GM13977 (cell line): Measurements from ENCODE around the gene FAM222B.
A peak's percentile ranks its signal among the peaks of the same experiment; 100 is the strongest.

Experiments
- DNase-seq: peaks from one replicate; pipeline ENCODE4 v3.0.0; 2012; ENCODE audit warnings: low spot score
- in situ Hi-C: fragments of 300-500 bp; cut with MboI; formaldehyde crosslinking; loops from one replicate; pipeline ENCODE4 v1.12.0; 2022; ENCODE audit warnings: low sequenced_read_pairs, low pct_unique_long_range_greater_than_20kb, mixed read lengths, inconsistent platforms; ENCODE audit not compliant: unreplicated experiment
- TF ChIP-seq, protein P1 (sequence below): IDR thresholded peaks from 2 replicates; pipeline ENCODE4 v1.5.1; 2012; ENCODE audit warnings: mild to moderate bottlenecking, control low read depth; ENCODE audit not compliant: insufficient read depth; ENCODE audit errors: extremely low read depth, missing control alignments

FAM222B gene

DNA sequence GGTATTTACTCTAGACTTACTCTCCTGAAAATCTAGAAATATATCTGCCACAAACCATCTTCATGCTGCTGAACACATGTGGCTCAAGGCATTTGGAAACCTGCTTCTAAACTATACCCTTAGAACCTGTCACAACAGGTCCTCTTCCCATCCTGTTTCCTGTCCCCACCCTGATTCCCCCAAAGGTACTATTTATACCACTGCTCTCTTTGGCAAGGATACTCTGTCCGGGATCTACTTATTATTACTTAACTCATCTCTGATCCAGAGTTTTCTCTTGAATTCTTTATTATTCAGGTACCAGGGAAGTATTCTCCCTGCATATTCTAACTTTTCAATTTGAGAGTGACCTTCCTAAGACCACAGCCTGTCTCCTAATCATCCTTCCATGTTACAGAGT is 65.4 kb downstream of the FAM222B start:
- no peak for DNase-seq
- in situ Hi-C loops = no loop called here

DNA sequence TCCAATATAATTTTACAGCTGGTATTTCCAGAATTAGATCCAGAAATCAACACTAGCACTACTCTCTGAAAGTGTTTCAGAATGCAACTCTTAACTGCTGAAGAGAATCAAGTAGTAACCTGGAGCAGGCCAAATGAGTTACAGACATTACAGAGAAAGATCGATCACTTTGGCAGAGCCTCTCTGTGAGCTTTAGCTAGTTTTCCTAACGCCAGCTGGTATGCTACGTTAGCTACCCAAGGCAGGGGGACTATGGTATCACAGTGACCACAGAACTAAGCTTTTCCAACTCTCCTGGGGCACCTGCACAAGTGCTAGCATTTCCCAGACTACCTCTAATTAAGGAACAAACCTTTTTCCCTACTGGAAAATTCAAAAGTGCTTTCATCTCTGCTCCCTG is 68.4 kb downstream of the FAM222B start:
- TF ChIP-seq, protein P1, sequence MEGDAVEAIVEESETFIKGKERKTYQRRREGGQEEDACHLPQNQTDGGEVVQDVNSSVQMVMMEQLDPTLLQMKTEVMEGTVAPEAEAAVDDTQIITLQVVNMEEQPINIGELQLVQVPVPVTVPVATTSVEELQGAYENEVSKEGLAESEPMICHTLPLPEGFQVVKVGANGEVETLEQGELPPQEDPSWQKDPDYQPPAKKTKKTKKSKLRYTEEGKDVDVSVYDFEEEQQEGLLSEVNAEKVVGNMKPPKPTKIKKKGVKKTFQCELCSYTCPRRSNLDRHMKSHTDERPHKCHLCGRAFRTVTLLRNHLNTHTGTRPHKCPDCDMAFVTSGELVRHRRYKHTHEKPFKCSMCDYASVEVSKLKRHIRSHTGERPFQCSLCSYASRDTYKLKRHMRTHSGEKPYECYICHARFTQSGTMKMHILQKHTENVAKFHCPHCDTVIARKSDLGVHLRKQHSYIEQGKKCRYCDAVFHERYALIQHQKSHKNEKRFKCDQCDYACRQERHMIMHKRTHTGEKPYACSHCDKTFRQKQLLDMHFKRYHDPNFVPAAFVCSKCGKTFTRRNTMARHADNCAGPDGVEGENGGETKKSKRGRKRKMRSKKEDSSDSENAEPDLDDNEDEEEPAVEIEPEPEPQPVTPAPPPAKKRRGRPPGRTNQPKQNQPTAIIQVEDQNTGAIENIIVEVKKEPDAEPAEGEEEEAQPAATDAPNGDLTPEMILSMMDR = no peak
- in situ Hi-C loops = no loop called here
- DNase-seq = no peak

More for the DNA sequence above, 65.4 kb downstream of the FAM222B start:
- TF ChIP-seq, protein P1 = no peak

DNA sequence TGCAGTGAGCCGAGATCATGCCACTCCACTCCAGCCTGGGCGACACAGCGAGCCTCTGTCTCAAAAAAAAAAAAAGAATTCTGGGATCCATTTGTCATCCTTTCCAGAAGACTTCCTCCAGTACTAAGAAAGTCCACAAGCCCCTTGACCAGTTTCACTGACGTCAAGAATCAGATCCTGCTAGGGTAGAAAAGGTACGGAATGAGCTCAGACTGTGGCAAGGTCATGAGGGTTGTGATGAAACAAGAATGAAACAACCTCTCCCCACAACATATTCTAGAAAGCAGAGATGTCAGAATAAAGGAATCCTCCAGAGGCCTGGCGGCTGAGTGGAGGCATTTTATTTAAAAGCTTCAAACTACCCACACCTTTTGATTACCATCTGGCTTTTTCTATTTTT is 68.9 kb downstream of the FAM222B start:
- TF ChIP-seq, protein P1 = no peak
- no peak for DNase-seq
- in situ Hi-C loops = no loop called here

DNA sequence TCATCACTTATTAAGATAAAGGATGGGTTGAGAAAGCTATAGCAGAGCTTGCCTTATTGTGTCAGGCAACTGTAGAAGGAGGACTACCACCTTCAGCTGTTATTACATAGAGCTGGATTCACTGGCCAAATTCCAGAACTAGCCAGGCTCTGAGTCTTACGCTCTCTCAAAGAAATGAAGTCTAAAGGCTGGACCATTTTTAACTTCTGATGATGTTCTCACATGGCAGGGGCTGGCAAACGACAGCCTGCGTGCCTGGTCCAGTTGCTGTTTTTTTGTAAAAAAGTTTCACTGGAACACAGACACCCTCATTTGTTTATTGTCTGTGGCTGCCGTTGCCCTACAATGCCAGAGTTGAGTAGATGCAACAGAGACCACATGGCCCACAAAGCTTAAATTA is 77.6 kb downstream of the FAM222B start:
- in situ Hi-C loops = loop anchor here (10.0 kb wide), 1 partner anchor 150 kb away; no protein-coding TSS in a partner anchor
- DNase-seq = no peak

DNA sequence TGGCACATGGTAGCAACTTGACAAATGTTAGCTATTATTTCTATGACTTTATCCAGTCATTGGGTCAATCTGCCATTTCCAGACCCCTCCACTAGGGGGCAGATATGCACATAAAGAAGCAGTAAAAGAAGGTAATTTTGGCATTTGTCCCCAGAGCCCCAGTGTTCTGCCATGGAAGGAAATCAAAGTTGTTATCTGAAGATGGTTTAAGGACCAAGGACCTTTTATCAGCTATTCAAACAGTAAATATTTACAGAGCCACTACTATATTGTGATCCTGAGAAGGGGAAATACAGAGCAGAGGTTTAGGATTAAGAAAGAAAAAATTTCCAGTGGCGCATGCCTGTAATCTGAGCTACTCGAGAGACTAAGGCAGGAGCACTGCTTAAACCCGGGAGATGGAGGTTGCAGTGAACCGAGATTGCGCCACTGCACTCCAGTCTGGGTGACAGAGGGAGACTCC is 78.8 kb downstream of the FAM222B start:
- TF ChIP-seq, protein P1 = peak; percentile 81
- peak; percentile 74 for DNase-seq
- in situ Hi-C loops = loop anchor here (10.0 kb wide), 1 partner anchor 151 kb away; no protein-coding TSS in a partner anchor

More for the DNA sequence above, 77.6 kb downstream of the FAM222B start:
- TF ChIP-seq, protein P1 = no peak

DNA sequence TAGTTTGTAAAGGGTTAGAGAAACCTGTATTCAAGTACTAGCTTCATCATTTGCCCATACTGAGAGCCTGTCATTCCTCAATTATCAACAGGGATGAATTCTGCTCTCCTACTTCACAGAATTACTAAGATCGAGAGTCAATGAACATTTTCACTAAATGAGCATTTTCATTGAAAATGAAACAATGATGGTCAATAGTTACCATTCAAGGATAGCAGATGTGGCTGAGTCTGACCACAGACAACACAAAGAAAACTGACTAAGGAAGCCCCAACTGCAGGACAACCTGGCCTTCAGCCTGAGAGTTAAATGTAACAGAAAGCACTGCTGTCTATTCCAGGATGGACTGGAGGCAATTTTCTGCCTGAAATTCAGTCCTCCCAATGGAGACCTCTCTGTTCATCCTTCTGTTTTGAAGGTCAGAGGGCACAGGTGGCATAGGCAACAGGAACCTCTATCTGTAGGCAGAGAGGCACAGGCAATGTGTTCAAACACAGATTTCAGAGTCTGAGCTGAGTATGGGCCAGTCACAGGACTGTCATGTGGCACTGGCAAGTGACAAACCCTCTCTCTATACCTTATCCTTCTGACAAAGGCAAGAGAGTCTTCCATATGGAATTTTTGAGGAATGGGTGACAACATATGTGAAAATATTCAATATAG is 79.3 kb downstream of the FAM222B start:
- DNase-seq = peak; percentile 75
- in situ Hi-C loops = loop anchor here (10.0 kb wide), 1 partner anchor 152 kb away; no protein-coding TSS in a partner anchor
- TF ChIP-seq, protein P1 = peak; percentile 1
